H9 (cell line): ENCODE data around the gene CASTOR1. TPM values are rescaled to one million over a fixed set of nuclear protein-coding genes. Genes with fewer than 3 reads are reported as not detected.
A peak's percentile ranks its signal among the peaks of the same experiment; 100 is the strongest.

Experiments
- DNase-seq: peaks from one replicate; pipeline ENCODE4 v3.0.0-alpha.2; 2017
- H2AFZ ChIP-seq: one replicate; pipeline ENCODE4 v1.6.1; 2013; ENCODE audit warnings: mild to moderate bottlenecking, low read length, control low read depth, moderate library complexity
- H2AK5ac ChIP-seq: 2 replicates; pipeline ENCODE4 v1.6.1; 2013; ENCODE audit warnings: low read length, control low read depth, mixed read lengths; ENCODE audit not compliant: insufficient read length
- H2BK120ac ChIP-seq: one replicate; pipeline ENCODE4 v1.6.1; 2013; ENCODE audit warnings: low read depth, mild to moderate bottlenecking, low read length, control low read depth, inconsistent platforms; ENCODE audit not compliant: poor library complexity, severe bottlenecking
- H2BK12ac ChIP-seq: 2 replicates; pipeline ENCODE4 v1.6.1; 2013; ENCODE audit warnings: low read length, control low read depth, mixed read lengths, low read depth; ENCODE audit not compliant: insufficient read length
- H2BK15ac ChIP-seq: 2 replicates; pipeline ENCODE4 v1.6.1; 2013; ENCODE audit warnings: low read depth, low read length, control low read depth
- H2BK20ac ChIP-seq: one replicate; pipeline ENCODE4 v1.6.1; 2013; ENCODE audit warnings: low read depth, mild to moderate bottlenecking, low read length, control low read depth, inconsistent platforms; ENCODE audit not compliant: poor library complexity, severe bottlenecking
- H2BK5ac ChIP-seq: 2 replicates; pipeline ENCODE4 v1.6.1; 2013; ENCODE audit warnings: low read length, control low read depth, mixed read lengths; ENCODE audit not compliant: insufficient read length
- H3K14ac ChIP-seq: 2 replicates; pipeline ENCODE4 v1.6.1; 2013; ENCODE audit warnings: low read length, control low read depth; ENCODE audit not compliant: insufficient read depth
- H3K18ac ChIP-seq: 2 replicates; pipeline ENCODE4 v1.6.1; 2013; ENCODE audit warnings: low read depth, mild to moderate bottlenecking, mixed read lengths, low read length, control low read depth; ENCODE audit not compliant: insufficient read length
- H3K23ac ChIP-seq: 2 replicates; pipeline ENCODE4 v1.6.1; 2013; ENCODE audit warnings: low read length, control low read depth, mixed read lengths, low read depth; ENCODE audit not compliant: insufficient read length
- H3K23me2 ChIP-seq: 2 replicates; pipeline ENCODE4 v1.6.1; 2013; ENCODE audit warnings: low read depth, mild to moderate bottlenecking, mixed read lengths, low read length, control low read depth; ENCODE audit not compliant: insufficient read length, poor library complexity, severe bottlenecking
- H3K27ac ChIP-seq: 2 replicates; pipeline ENCODE4 v1.5.1; 2013; ENCODE audit warnings: low read length, control low read depth, mixed read lengths, low read depth; ENCODE audit not compliant: insufficient read length
- H3K27me3 ChIP-seq: 2 replicates; pipeline ENCODE4 v1.6.1; 2013; ENCODE audit warnings: low read length, control low read depth, inconsistent platforms; ENCODE audit not compliant: insufficient read depth
- H3K4ac ChIP-seq: 2 replicates; pipeline ENCODE4 v1.6.1; 2013; ENCODE audit warnings: low read depth, mild to moderate bottlenecking, control low read depth, inconsistent platforms, low read length, moderate library complexity
- H3K4me1 ChIP-seq: 2 replicates; pipeline ENCODE4 v1.6.1; 2013; ENCODE audit warnings: low read length, control low read depth, inconsistent platforms; ENCODE audit not compliant: insufficient read depth
- H3K4me2 ChIP-seq: 2 replicates; pipeline ENCODE4 v1.6.1; 2013; ENCODE audit warnings: low read length, control low read depth, mixed read lengths; ENCODE audit not compliant: insufficient read length, insufficient read depth
- H3K56ac ChIP-seq: 2 replicates; pipeline ENCODE4 v1.6.1; 2013; ENCODE audit warnings: low read depth, mild to moderate bottlenecking, mixed read lengths, low read length, control low read depth; ENCODE audit not compliant: insufficient read length
- H3K79me1 ChIP-seq: 2 replicates; pipeline ENCODE4 v1.6.1; 2013; ENCODE audit warnings: low read depth, mild to moderate bottlenecking, moderate library complexity, low read length, control low read depth, inconsistent platforms; ENCODE audit not compliant: insufficient read depth, poor library complexity, severe bottlenecking
- H3K79me2 ChIP-seq: 2 replicates; pipeline ENCODE4 v1.6.1; 2013; ENCODE audit warnings: low read length, control low read depth, inconsistent platforms; ENCODE audit not compliant: insufficient read depth
- H3K9ac ChIP-seq: 2 replicates; pipeline ENCODE4 v1.6.1; 2013; ENCODE audit warnings: low read length, control low read depth, mixed read lengths; ENCODE audit not compliant: insufficient read length; ENCODE audit errors: extremely low read depth
- H3K9me3 ChIP-seq: one replicate; pipeline ENCODE4 v1.6.1; 2013; ENCODE audit warnings: low read depth, low read length, inconsistent platforms; ENCODE audit not compliant: control insufficient read depth
- H3T11ph ChIP-seq: one replicate; pipeline ENCODE4 v1.6.1; 2013; ENCODE audit warnings: mild to moderate bottlenecking, low read length, control low read depth, inconsistent platforms
- H4K20me1 ChIP-seq: one replicate; pipeline ENCODE4 v1.6.1; 2013; ENCODE audit not compliant: control insufficient read depth, insufficient read length, insufficient read depth
- H4K5ac ChIP-seq: 2 replicates; pipeline ENCODE4 v1.6.1; 2013; ENCODE audit warnings: low read depth, mild to moderate bottlenecking, mixed read lengths, low read length, control low read depth; ENCODE audit not compliant: insufficient read length
- H4K8ac ChIP-seq: replicated peaks from 2 replicates; pipeline ENCODE4 v1.6.1; 2013; ENCODE audit warnings: low read length, control low read depth, mixed read lengths, low read depth; ENCODE audit not compliant: insufficient read length
- H4K91ac ChIP-seq: 2 replicates; pipeline ENCODE4 v1.6.1; 2013; ENCODE audit warnings: low read depth, mild to moderate bottlenecking, moderate library complexity, mixed read lengths, low read length, control low read depth; ENCODE audit not compliant: insufficient read length
- H3K27ac Mint-ChIP-seq, 3 experiments: 2 replicates in 2 of 3; 3 replicates in 1 of 3; pipeline ENCODE4 v1.8.0; 2020 to 2021; ENCODE audit warnings: mixed read lengths in 3 of 3, mild to moderate bottlenecking in 1 of 3, moderate library complexity in 1 of 3
- H3K27me3 Mint-ChIP-seq: 2 replicates; pipeline ENCODE4 v1.8.0; 2021; ENCODE audit warnings: low read depth, mild to moderate bottlenecking, moderate library complexity, mixed read lengths
- H3K36me3 Mint-ChIP-seq, 3 experiments: 2 replicates in 2 of 3; 3 replicates in 1 of 3; pipeline ENCODE4 v1.8.0; 2020 to 2021; ENCODE audit warnings: low read depth in 3 of 3, mixed read lengths in 3 of 3; ENCODE audit not compliant: insufficient read depth in 1 of 3
- H3K4me1 Mint-ChIP-seq, 2 experiments: 2 replicates each; pipeline ENCODE4 v1.8.0; 2020; ENCODE audit warnings: mixed read lengths in 2 of 2
- H3K4me3 Mint-ChIP-seq, 2 experiments: 2 replicates in 1 of 2; 3 replicates in 1 of 2; pipeline ENCODE4 v1.8.0; 2020 to 2021; ENCODE audit warnings: mild to moderate bottlenecking in 2 of 2, mixed read lengths in 2 of 2, moderate library complexity in 1 of 2
- H3K9me3 Mint-ChIP-seq, 2 experiments: 2 replicates in 1 of 2; 3 replicates in 1 of 2; pipeline ENCODE4 v1.8.0; 2020; ENCODE audit warnings: mild to moderate bottlenecking in 2 of 2, mixed read lengths in 2 of 2, moderate library complexity in 1 of 2
- WGBS: extraction: QIAGEN DNeasy Blood & Tissue Kit; methylation state at CpG from one replicate; pipeline ENCODE4 v1.1.7; 2013; ENCODE audit warnings: missing lambda C conversion rate, low lambda C conversion rate, mixed read lengths; ENCODE audit not compliant: insufficient read length; ENCODE audit errors: extremely low coverage; 5-methylcytosine and 5-hydroxymethylcytosine counted together
- total RNA-seq: library from RNA; stranded (reverse); gene quantifications from 2 replicates; pipeline ENCODE4 v1.2.1, GENCODE V29; 2021
- TF ChIP-seq, protein P1 (sequence below): fragments of 200-600 bp; sonication (generic); conservative IDR thresholded peaks from 3 replicates; pipeline ENCODE4 v1.8.0; 2021; ENCODE audit warnings: antibody characterized with exemption, mild to moderate bottlenecking

Gene CASTOR1
- total RNA-seq, 1 experiment from 2014 or later = 8.8 TPM

- Histone ChIP-seq H3K79me1 (no peaks in the 10 kb centered on the region), H2BK12ac (no peak overlapping the region), H4K91ac (no peak overlapping the region), H3K18ac (no peak overlapping the region), H4K8ac (no peak overlapping the region), H2AFZ (no peak overlapping the region), H2BK120ac (no peak overlapping the region), H3K23me2 (peaks cover 9% of the 10 kb centered on the region), H2BK5ac (no peak overlapping the region), H3K79me2 (no peaks in the 10 kb centered on the region), H3K27ac (no peak overlapping the region), H3K4me1 (no peaks in the 10 kb centered on the region), H2AK5ac (no peak overlapping the region), H3K9ac (no peak overlapping the region), H3K4me2 (no peak overlapping the region), H4K20me1 (peaks cover 3% of the 10 kb centered on the region), H3K14ac (no peak overlapping the region), H3K9me3 (no peaks in the 10 kb centered on the region), H3K4ac (no peak overlapping the region), H4K5ac (no peak overlapping the region), H2BK15ac (no peak overlapping the region), H2BK20ac (no peak overlapping the region), H3K27me3 (no peaks in the 10 kb centered on the region), H3K56ac (no peak overlapping the region), H3K23ac (no peak overlapping the region), H3T11ph (no peak overlapping the region)
- Mint-ChIP-seq H3K4me3 (no peak overlapping the region), H3K9me3 (no peaks in the 10 kb centered on the region), H3K4me1 (peaks cover 32 to 36% of the 10 kb centered on the region in 2 experiments), H3K27me3 (peaks cover 9% of the 10 kb centered on the region), H3K27ac (peak overlapping the region in 1 of 3 experiments; percentile 80; a peak in 1 of 7 replicates), H3K36me3 (peaks cover 0 to 20% (median 7%) of the 10 kb centered on the region in 3 experiments; a peak in 4 of 7 replicates)
- no CpG with 5 or more reads among the region's 22 CpGs for WGBS
- DNase-seq = no peak
- TF ChIP-seq, protein P1, sequence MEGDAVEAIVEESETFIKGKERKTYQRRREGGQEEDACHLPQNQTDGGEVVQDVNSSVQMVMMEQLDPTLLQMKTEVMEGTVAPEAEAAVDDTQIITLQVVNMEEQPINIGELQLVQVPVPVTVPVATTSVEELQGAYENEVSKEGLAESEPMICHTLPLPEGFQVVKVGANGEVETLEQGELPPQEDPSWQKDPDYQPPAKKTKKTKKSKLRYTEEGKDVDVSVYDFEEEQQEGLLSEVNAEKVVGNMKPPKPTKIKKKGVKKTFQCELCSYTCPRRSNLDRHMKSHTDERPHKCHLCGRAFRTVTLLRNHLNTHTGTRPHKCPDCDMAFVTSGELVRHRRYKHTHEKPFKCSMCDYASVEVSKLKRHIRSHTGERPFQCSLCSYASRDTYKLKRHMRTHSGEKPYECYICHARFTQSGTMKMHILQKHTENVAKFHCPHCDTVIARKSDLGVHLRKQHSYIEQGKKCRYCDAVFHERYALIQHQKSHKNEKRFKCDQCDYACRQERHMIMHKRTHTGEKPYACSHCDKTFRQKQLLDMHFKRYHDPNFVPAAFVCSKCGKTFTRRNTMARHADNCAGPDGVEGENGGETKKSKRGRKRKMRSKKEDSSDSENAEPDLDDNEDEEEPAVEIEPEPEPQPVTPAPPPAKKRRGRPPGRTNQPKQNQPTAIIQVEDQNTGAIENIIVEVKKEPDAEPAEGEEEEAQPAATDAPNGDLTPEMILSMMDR = no peak
Measured at GRCh38 chr22:30243661-30244060, 45.6 kb downstream of the CASTOR1 start.
